PC-3 (cell line): ENCODE results near the gene SHANK3. TPM values are rescaled to one million over a fixed set of nuclear protein-coding genes. Genes with fewer than 3 reads are reported as not detected.
"Not testable (repeated sequence)": the region's sequence is repeated elsewhere in the genome, so short reads cannot be mapped to it uniquely, and the experiment has no call there.

Experiments
- ATAC-seq: fragments of 200-7000 bp; cut with Tn5 transposase; 2 replicates; pipeline ENCODE4 v1.9.1; 2020; ENCODE audit warnings: mild to moderate bottlenecking, moderate library complexity
- BruUV-seq: library from RNA; stranded (reverse); fragments of 400-500 nt; replicated peaks from 2 replicates; lab custom pipeline; 2021; lab: Mats Ljungman, UMichigan
- CTCF ChIA-PET: fragments of 300-600 bp; sonication (Branson Sonifier 250); formaldehyde crosslinking; loops from one replicate; lab custom pipeline; 2022; ENCODE audit warnings: antibody characterized with exemption; lab: Charles Lee
- POLR2A ChIA-PET: fragments of 300-600 bp; sonication (Branson Sonifier 250); formaldehyde crosslinking; loops from one replicate; lab custom pipeline; 2022; ENCODE audit warnings: antibody characterized with exemption; ENCODE audit not compliant: unreplicated experiment; lab: Charles Lee
- DNase-seq: peaks from one replicate; pipeline ENCODE4 v3.0.0-alpha.2; 2015
- H2AFZ ChIP-seq: fragments of 300-600 bp; sonication (generic); 2 replicates; pipeline ENCODE4 v1.6.0; 2016; ENCODE audit warnings: antibody characterized with exemption, low read length
- H3F3A ChIP-seq: fragments of 300-600 bp; sonication (generic); one replicate; pipeline ENCODE4 v1.6.0; 2017; ENCODE audit warnings: antibody characterized with exemption, low read length, control low read depth, mild to moderate bottlenecking; ENCODE audit not compliant: unreplicated experiment
- H3K27ac ChIP-seq: fragments of 300-600 bp; sonication (generic); 2 replicates; pipeline ENCODE4 v1.5.1; 2016; ENCODE audit warnings: mild to moderate bottlenecking, low read length
- H3K27me3 ChIP-seq: fragments of 300-600 bp; sonication (generic); 2 replicates; pipeline ENCODE4 v1.6.1; 2016; ENCODE audit warnings: low read length, mixed read lengths
- H3K36me3 ChIP-seq: fragments of 300-600 bp; sonication (generic); 2 replicates; pipeline ENCODE4 v1.6.1; 2016; ENCODE audit warnings: low read depth, mixed run types, low read length, mixed read lengths
- H3K4me1 ChIP-seq: fragments of 300-600 bp; sonication (generic); 2 replicates; pipeline ENCODE4 v1.5.1; 2016; ENCODE audit warnings: low read length; ENCODE audit not compliant: insufficient read depth
- H3K4me2 ChIP-seq: fragments of 300-600 bp; sonication (generic); 2 replicates; pipeline ENCODE4 v1.6.0; 2016; ENCODE audit warnings: low read length
- H3K4me3 ChIP-seq: fragments of 300-600 bp; sonication (generic); 2 replicates; pipeline ENCODE4 v1.5.1; 2016; ENCODE audit warnings: mild to moderate bottlenecking, low read length, mixed read lengths
- H3K79me2 ChIP-seq: fragments of 300-600 bp; sonication (generic); 2 replicates; pipeline ENCODE4 v1.6.1; 2017; ENCODE audit warnings: low read length, mixed read lengths
- H3K9ac ChIP-seq: fragments of 300-600 bp; sonication (generic); 2 replicates; pipeline ENCODE4 v1.6.0; 2016; ENCODE audit warnings: mild to moderate bottlenecking, low read length
- H3K9me2 ChIP-seq: fragments of 300-600 bp; sonication (generic); replicated peaks from 2 replicates; pipeline ENCODE4 v1.6.1; 2016; ENCODE audit warnings: mixed run types, low read length, mixed read lengths
- H3K9me3 ChIP-seq: fragments of 300-600 bp; sonication (generic); 2 replicates; pipeline ENCODE4 v1.6.1; 2016; ENCODE audit warnings: low read length, mixed read lengths
- H4K20me1 ChIP-seq: fragments of 300-600 bp; sonication (generic); 2 replicates; pipeline ENCODE4 v1.6.1; 2016; ENCODE audit warnings: low read length, mixed read lengths
- CTCF ChIP-seq: fragments of 300-600 bp; sonication (generic); conservative IDR thresholded peaks from 2 replicates; pipeline ENCODE4 v1.5.1; 2017; ENCODE audit warnings: antibody characterized with exemption, low read depth, mild to moderate bottlenecking, low read length
- EZH2 ChIP-seq: fragments of 300-600 bp; sonication (generic); IDR thresholded peaks from one replicate; pipeline ENCODE4 v1.6.1; 2017; ENCODE audit warnings: antibody characterized with exemption, mild to moderate bottlenecking, low read length; ENCODE audit not compliant: unreplicated experiment
- EZH2phosphoT487 ChIP-seq: fragments of 300-600 bp; sonication (generic); IDR thresholded peaks from 2 replicates; pipeline ENCODE4 v1.6.1; 2018; ENCODE audit warnings: mild to moderate bottlenecking, antibody characterized with exemption, low read length, borderline replicate concordance
- intact Hi-C: fragments of 100-400 bp; cut with micrococcal nuclease; formaldehyde crosslinking; loops from 2 replicates; pipeline ENCODE4 v1.9.0; 2023
- total RNA-seq: library from RNA; depleted of rRNA; stranded (reverse); fragments of >200 nt; gene quantifications from 2 replicates; pipeline ENCODE4 v1.2.3, GENCODE V29; 2014

Gene SHANK3
- total RNA-seq, 1 experiment from 2014 or later: 3.7 TPM

GRCh38 chr22:50633771-50634170, 38.9 kb upstream of the SHANK3 start:
- Histone ChIP-seq H3K36me3 (no peaks in the 10 kb centered on the region), H3K9me3 (no peaks in the 10 kb centered on the region), H3K9me2 (no peaks in the 10 kb centered on the region), H3K4me1 (peaks cover 3% of the 10 kb centered on the region), H3K79me2 (peaks cover 1% of the 10 kb centered on the region; the same call in 1 of the 2 replicates), H3K27me3 (no peaks in the 10 kb centered on the region), H3K4me3 (no peak overlapping the region), H3K4me2 (no peak overlapping the region), H2AFZ (no peak overlapping the region), H3F3A (no peaks in the 10 kb centered on the region), H4K20me1 (no peaks in the 10 kb centered on the region), H3K27ac (no peak overlapping the region), H3K9ac (no peak overlapping the region)
- ATAC-seq (no peak), DNase-seq (no peak)
- CTCF ChIA-PET: no interaction called here
- TF ChIP-seq EZH2 (no peak), CTCF (no peak), EZH2phosphoT487 (no peak)
- intact Hi-C loops: no loop called here
- no TSS peak for BruUV-seq
- POLR2A ChIA-PET: interaction anchor here (0.7 kb wide), 1 partner anchor 126 kb away, joined by 7 read pairs; the partner anchor contains the start of gene LMF2

DNA sequence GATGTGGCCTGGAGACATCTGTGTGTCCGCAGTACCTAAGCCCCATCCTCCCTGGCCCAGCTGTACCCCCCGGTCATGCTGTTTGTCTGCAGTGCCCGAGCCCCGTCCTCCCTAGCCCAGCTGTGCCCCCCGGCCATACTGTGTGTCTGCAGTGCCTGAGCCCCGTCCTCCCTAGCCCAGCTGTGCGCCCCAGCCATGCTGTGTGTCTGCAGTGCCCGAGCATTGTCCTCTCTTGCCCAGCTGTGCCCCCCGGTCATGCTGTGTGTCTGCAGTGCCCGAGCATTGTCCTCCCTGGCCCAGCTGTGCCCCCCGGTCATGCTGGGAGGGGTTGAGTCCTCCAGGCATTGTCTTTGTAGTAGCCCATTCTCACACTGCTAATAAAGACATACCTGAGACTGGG, 37.0 kb upstream of the SHANK3 start:
- H4K20me1 ChIP-seq: no peaks in the 10 kb centered on the region
- H2AFZ ChIP-seq: no peak overlapping the region
- no peak overlapping the region for H3K4me3 ChIP-seq
- no peak overlapping the region for H3K4me2 ChIP-seq
- no peaks in the 10 kb centered on the region for H3K4me1 ChIP-seq
- no TSS peak for BruUV-seq
- H3F3A ChIP-seq: no peaks in the 10 kb centered on the region
- DNase-seq (no peak), ATAC-seq (no peak)
- no peak overlapping the region for H3K27ac ChIP-seq
- no peaks in the 10 kb centered on the region for H3K36me3 ChIP-seq
- H3K79me2 ChIP-seq: no peaks in the 10 kb centered on the region
- no peaks in the 10 kb centered on the region for H3K9me3 ChIP-seq
- ChIA-PET CTCF (no interaction called here), POLR2A (no interaction called here)
- no peak for TF ChIP-seq CTCF
- no peak for TF ChIP-seq EZH2
- no peak for TF ChIP-seq EZH2phosphoT487
- no peaks in the 10 kb centered on the region for H3K27me3 ChIP-seq
- no peak overlapping the region for H3K9ac ChIP-seq
- no peaks in the 10 kb centered on the region for H3K9me2 ChIP-seq
- intact Hi-C loops: no loop called here

- H3K4me1 ChIP-seq, intact Hi-C loops, CTCF ChIA-PET, ATAC-seq, POLR2A ChIA-PET, H3F3A ChIP-seq, H3K9me3 ChIP-seq, H3K9ac ChIP-seq, H3K4me3 ChIP-seq, H3K27ac ChIP-seq, BruUV-seq, DNase-seq, H3K9me2 ChIP-seq, H3K36me3 ChIP-seq, H3K4me2 ChIP-seq, H3K79me2 ChIP-seq, H4K20me1 ChIP-seq, H2AFZ ChIP-seq: not testable (repeated sequence)
- peaks cover 18% of the 10 kb centered on the region for H3K27me3 ChIP-seq
Observed at GRCh38 chr22:50640296-50640695, 32.3 kb upstream of the SHANK3 start.
